HepG2 (cell line): Measurements from ENCODE around the gene MAP2K3. TPM values are rescaled to one million over a fixed set of nuclear protein-coding genes. Genes with fewer than 3 reads are reported as not detected.

Experiments used
- CBX1 ChIP-seq: IDR thresholded peaks from one replicate; pipeline ENCODE4 v1.6.1; 2016; ENCODE audit warnings: antibody characterized with exemption, low read depth
- CCDC6 ChIP-seq: sonication (generic); formaldehyde crosslinking; IDR thresholded peaks from 2 replicates; pipeline ENCODE4 v1.8.1; 2022; ENCODE audit warnings: mild to moderate bottlenecking, missing genetic modification reagents, moderate library complexity
- DNMT3B ChIP-seq: conservative IDR thresholded peaks from 2 replicates; pipeline ENCODE4 v1.6.1; 2016; ENCODE audit warnings: missing biosample characterization, control low read depth
- RFX5 ChIP-seq: IDR thresholded peaks from 2 replicates; pipeline ENCODE4 v1.6.1; 2011; ENCODE audit warnings: low read depth, low read length, improper control_type of control experiment
- RORA ChIP-seq: sonication (generic); formaldehyde crosslinking; IDR thresholded peaks from 2 replicates; pipeline ENCODE4 v1.5.0; 2020; ENCODE audit warnings: mild to moderate bottlenecking, missing genetic modification reagents, moderate library complexity
- TEAD3 ChIP-seq: optimal IDR thresholded peaks from 2 replicates; pipeline ENCODE3; 2016; ENCODE audit warnings: borderline replicate concordance
- WIZ ChIP-seq: sonication (generic); formaldehyde crosslinking; IDR thresholded peaks from 2 replicates; pipeline ENCODE4 v1.5.1; 2020; ENCODE audit warnings: mild to moderate bottlenecking, missing genetic modification reagents
- XBP1 ChIP-seq: sonication (generic); formaldehyde crosslinking; IDR thresholded peaks from 2 replicates; pipeline ENCODE4 v1.5.0; 2020; ENCODE audit warnings: missing genetic modification reagents
- ZBTB8A ChIP-seq: sonication (generic); formaldehyde crosslinking; IDR thresholded peaks from 2 replicates; pipeline ENCODE4 v1.4.0; 2020; ENCODE audit warnings: mild to moderate bottlenecking, low read depth, missing genetic modification reagents, borderline replicate concordance
- ZNF367 ChIP-seq: sonication (generic); formaldehyde crosslinking; IDR thresholded peaks from 2 replicates; pipeline ENCODE4 v1.4.0; 2020; ENCODE audit warnings: missing genetic modification reagents, borderline replicate concordance
- ZNF383 ChIP-seq: sonication (generic); formaldehyde crosslinking; IDR thresholded peaks from 2 replicates; pipeline ENCODE4 v1.4.0; 2020; ENCODE audit warnings: missing genetic modification reagents, mild to moderate bottlenecking, borderline replicate concordance
- ZNF430 ChIP-seq: sonication (generic); formaldehyde crosslinking; IDR thresholded peaks from 2 replicates; pipeline ENCODE4 v1.9.0; 2021; ENCODE audit warnings: mild to moderate bottlenecking, missing genetic modification reagents
- ZNF496 ChIP-seq: sonication (generic); formaldehyde crosslinking; IDR thresholded peaks from 2 replicates; pipeline ENCODE4 v1.8.1; 2023; ENCODE audit warnings: mild to moderate bottlenecking, moderate library complexity, missing genetic modification reagents; ENCODE audit not compliant: insufficient replicate concordance
- ZNF607 ChIP-seq: sonication (generic); formaldehyde crosslinking; IDR thresholded peaks from 2 replicates; pipeline ENCODE4 v1.5.1; 2020; ENCODE audit warnings: missing genetic modification reagents, mild to moderate bottlenecking, borderline replicate concordance
- polyA plus RNA-seq, 8 experiments: library from polyadenylated mRNA; depleted of rRNA in 3 of 8; stranded (reverse) in 7 of 8; unstranded in 1 of 8; fragments of >200 nt; fragmentation: Illumina TruSeq in 4 of 8; extraction: Trizol in 4 of 8; gene quantifications; 2 replicates each; pipeline versions ENCODE4 v1.2.1 to v1.2.3, GENCODE V29; 2011 to 2016; ENCODE audit warnings: low read depth in 4 of 8, missing spikeins in 1 of 8, mixed read lengths in 1 of 8; ENCODE audit not compliant: insufficient read depth in 1 of 8
- total RNA-seq, 5 experiments: library from RNA; depleted of rRNA; stranded (reverse); fragments of >200 nt; fragmentation: Illumina TruSeq; extraction: Trizol; gene quantifications; 2 replicates each; pipeline ENCODE4 v1.2.3, GENCODE V29; 2016; ENCODE audit warnings: low read depth in 1 of 5
- TF ChIP-seq, protein P1 (sequence below): IDR thresholded peaks from 2 replicates; pipeline ENCODE4 v1.6.1; 2016; ENCODE audit warnings: low read depth, borderline replicate concordance
- TF ChIP-seq, protein P2 (sequence below): IDR thresholded peaks from 2 replicates; pipeline ENCODE4 v1.6.1; 2016; ENCODE audit warnings: missing compliant biosample characterization, missing genetic modification reagents, borderline replicate concordance
- TF ChIP-seq, protein P3 (sequence below): sonication (generic); formaldehyde crosslinking; IDR thresholded peaks from 2 replicates; pipeline ENCODE4 v1.4.0; 2020; ENCODE audit warnings: missing genetic modification reagents
- TF ChIP-seq, protein P4 (sequence below): sonication (generic); formaldehyde crosslinking; IDR thresholded peaks from 2 replicates; pipeline ENCODE4 v1.5.1; 2020; ENCODE audit warnings: missing genetic modification reagents, mild to moderate bottlenecking, borderline replicate concordance
- TF ChIP-seq, protein P5 (sequence below): sonication (generic); formaldehyde crosslinking; IDR thresholded peaks from 2 replicates; pipeline ENCODE4 v1.5.0; 2020; ENCODE audit warnings: mild to moderate bottlenecking, missing genetic modification reagents

The MAP2K3 gene
- total and polyA plus RNA-seq, 2 of the 13 experiments (the other 11 are each of a cell fraction or from before 2014, with no cell fraction given) = 20.5 to 27.4 TPM

DNA sequence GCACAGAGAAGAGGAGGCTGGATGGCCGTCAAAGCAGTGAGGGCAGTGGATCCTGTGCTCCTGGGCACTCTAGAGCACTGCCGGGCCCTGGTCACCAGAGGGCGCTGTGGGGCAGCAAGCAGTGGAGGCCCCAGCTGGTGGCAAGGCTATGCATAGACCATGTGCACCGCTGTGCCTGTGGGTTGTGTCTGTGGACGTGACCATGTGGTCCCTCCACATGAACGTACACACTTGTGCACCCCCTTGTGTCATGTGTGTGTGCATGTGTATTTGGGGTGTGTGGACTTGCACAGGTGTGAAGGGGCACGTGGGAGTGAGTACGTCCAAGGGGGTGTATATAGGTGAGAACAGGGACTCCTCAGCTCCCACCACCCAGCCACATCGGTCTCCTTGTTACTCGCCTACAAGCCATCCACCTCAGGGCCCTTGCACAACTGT is 4.4 kb upstream of the MAP2K3 start (continued):
- TF ChIP-seq ZNF607 = 0 out of 2 replicates have a peak, but pooled peaks have one; percentile 30
- TF ChIP-seq, protein P1, sequence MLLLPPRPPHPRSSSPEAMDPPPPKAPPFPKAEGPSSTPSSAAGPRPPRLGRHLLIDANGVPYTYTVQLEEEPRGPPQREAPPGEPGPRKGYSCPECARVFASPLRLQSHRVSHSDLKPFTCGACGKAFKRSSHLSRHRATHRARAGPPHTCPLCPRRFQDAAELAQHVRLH (CRISPR knock-in tag) = peak; percentile 73; the same call in 1 of the 2 replicates
- no peak for TF ChIP-seq RORA
- TF ChIP-seq, protein P2, sequence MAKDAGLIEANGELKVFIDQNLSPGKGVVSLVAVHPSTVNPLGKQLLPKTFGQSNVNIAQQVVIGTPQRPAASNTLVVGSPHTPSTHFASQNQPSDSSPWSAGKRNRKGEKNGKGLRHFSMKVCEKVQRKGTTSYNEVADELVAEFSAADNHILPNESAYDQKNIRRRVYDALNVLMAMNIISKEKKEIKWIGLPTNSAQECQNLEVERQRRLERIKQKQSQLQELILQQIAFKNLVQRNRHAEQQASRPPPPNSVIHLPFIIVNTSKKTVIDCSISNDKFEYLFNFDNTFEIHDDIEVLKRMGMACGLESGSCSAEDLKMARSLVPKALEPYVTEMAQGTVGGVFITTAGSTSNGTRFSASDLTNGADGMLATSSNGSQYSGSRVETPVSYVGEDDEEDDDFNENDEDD (CRISPR knock-in tag) = peak; percentile 45; the same call in 1 of the 2 replicates
- no peak for TF ChIP-seq CCDC6 (CRISPR knock-in tag)
- peak; percentile 46 for TF ChIP-seq CBX1
- TF ChIP-seq XBP1 (CRISPR knock-in tag) = no peak
- TF ChIP-seq, protein P3, sequence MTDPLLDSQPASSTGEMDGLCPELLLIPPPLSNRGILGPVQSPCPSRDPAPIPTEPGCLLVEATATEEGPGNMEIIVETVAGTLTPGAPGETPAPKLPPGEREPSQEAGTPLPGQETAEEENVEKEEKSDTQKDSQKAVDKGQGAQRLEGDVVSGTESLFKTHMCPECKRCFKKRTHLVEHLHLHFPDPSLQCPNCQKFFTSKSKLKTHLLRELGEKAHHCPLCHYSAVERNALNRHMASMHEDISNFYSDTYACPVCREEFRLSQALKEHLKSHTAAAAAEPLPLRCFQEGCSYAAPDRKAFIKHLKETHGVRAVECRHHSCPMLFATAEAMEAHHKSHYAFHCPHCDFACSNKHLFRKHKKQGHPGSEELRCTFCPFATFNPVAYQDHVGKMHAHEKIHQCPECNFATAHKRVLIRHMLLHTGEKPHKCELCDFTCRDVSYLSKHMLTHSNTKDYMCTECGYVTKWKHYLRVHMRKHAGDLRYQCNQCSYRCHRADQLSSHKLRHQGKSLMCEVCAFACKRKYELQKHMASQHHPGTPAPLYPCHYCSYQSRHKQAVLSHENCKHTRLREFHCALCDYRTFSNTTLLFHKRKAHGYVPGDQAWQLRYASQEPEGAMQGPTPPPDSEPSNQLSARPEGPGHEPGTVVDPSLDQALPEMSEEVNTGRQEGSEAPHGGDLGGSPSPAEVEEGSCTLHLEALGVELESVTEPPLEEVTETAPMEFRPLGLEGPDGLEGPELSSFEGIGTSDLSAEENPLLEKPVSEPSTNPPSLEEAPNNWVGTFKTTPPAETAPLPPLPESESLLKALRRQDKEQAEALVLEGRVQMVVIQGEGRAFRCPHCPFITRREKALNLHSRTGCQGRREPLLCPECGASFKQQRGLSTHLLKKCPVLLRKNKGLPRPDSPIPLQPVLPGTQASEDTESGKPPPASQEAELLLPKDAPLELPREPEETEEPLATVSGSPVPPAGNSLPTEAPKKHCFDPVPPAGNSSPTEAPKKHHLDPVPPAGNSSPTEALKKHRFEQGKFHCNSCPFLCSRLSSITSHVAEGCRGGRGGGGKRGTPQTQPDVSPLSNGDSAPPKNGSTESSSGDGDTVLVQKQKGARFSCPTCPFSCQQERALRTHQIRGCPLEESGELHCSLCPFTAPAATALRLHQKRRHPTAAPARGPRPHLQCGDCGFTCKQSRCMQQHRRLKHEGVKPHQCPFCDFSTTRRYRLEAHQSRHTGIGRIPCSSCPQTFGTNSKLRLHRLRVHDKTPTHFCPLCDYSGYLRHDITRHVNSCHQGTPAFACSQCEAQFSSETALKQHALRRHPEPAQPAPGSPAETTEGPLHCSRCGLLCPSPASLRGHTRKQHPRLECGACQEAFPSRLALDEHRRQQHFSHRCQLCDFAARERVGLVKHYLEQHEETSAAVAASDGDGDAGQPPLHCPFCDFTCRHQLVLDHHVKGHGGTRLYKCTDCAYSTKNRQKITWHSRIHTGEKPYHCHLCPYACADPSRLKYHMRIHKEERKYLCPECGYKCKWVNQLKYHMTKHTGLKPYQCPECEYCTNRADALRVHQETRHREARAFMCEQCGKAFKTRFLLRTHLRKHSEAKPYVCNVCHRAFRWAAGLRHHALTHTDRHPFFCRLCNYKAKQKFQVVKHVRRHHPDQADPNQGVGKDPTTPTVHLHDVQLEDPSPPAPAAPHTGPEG = no peak
- no peak for TF ChIP-seq ZNF383
- no peak for TF ChIP-seq RFX5
- no peak for TF ChIP-seq ZBTB8A (CRISPR knock-in tag)
- TF ChIP-seq, protein P4, sequence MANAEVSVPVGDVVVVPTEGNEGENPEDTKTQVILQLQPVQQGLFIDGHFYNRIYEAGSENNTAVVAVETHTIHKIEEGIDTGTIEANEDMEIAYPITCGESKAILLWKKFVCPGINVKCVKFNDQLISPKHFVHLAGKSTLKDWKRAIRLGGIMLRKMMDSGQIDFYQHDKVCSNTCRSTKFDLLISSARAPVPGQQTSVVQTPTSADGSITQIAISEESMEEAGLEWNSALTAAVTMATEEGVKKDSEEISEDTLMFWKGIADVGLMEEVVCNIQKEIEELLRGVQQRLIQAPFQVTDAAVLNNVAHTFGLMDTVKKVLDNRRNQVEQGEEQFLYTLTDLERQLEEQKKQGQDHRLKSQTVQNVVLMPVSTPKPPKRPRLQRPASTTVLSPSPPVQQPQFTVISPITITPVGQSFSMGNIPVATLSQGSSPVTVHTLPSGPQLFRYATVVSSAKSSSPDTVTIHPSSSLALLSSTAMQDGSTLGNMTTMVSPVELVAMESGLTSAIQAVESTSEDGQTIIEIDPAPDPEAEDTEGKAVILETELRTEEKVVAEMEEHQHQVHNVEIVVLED (CRISPR knock-in tag) = no peak
- no peak for TF ChIP-seq WIZ (CRISPR knock-in tag)
- no peak for TF ChIP-seq ZNF496 (CRISPR knock-in tag)
- TF ChIP-seq ZNF430 (CRISPR knock-in tag) = no peak
- TF ChIP-seq, protein P5, sequence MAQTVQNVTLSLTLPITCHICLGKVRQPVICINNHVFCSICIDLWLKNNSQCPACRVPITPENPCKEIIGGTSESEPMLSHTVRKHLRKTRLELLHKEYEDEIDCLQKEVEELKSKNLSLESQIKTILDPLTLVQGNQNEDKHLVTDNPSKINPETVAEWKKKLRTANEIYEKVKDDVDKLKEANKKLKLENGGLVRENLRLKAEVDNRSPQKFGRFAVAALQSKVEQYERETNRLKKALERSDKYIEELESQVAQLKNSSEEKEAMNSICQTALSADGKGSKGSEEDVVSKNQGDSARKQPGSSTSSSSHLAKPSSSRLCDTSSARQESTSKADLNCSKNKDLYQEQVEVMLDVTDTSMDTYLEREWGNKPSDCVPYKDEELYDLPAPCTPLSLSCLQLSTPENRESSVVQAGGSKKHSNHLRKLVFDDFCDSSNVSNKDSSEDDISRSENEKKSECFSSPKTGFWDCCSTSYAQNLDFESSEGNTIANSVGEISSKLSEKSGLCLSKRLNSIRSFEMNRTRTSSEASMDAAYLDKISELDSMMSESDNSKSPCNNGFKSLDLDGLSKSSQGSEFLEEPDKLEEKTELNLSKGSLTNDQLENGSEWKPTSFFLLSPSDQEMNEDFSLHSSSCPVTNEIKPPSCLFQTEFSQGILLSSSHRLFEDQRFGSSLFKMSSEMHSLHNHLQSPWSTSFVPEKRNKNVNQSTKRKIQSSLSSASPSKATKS (CRISPR knock-in tag) = no peak
- no peak for TF ChIP-seq DNMT3B (CRISPR knock-in tag)
- peak; percentile 19 for TF ChIP-seq TEAD3 (CRISPR knock-in tag)
- no peak for TF ChIP-seq ZNF367 (CRISPR knock-in tag)
